ENCODE results near the gene CHD3.
A peak's percentile ranks its signal among the peaks of the same experiment; 100 is the strongest.

Gene CHD3

DNA sequence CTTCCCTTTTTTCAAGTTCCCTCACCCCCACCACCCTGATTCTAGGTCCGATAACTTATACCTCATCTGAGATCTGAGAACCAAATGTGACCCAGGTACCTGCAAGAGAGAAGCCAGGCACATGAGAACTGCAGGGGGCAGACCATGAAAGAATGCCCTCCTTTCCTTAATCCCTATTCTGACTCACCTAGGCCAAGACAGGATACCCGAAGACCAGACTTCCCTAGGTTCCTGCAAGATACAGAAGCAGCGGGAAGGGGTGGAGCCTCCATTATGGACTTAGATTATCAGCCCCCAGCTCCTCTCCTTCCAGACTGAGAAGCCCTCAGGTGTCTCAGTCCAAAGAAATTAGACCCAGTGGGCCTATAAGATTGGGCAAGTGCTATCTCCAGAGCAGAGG is 39.0 kb downstream of the CHD3 start:
- H3K27me3 ChIP-seq (ENCODE audit: insufficient read depth, low read length, poor library complexity, severe bottlenecking): no peaks in the 10 kb centered on the region
- no peaks in the 10 kb centered on the region for H3K9me3 ChIP-seq (ENCODE audit: insufficient read depth, low read depth, low read length)
- TF ChIP-seq, protein P1, sequence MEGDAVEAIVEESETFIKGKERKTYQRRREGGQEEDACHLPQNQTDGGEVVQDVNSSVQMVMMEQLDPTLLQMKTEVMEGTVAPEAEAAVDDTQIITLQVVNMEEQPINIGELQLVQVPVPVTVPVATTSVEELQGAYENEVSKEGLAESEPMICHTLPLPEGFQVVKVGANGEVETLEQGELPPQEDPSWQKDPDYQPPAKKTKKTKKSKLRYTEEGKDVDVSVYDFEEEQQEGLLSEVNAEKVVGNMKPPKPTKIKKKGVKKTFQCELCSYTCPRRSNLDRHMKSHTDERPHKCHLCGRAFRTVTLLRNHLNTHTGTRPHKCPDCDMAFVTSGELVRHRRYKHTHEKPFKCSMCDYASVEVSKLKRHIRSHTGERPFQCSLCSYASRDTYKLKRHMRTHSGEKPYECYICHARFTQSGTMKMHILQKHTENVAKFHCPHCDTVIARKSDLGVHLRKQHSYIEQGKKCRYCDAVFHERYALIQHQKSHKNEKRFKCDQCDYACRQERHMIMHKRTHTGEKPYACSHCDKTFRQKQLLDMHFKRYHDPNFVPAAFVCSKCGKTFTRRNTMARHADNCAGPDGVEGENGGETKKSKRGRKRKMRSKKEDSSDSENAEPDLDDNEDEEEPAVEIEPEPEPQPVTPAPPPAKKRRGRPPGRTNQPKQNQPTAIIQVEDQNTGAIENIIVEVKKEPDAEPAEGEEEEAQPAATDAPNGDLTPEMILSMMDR (conservative IDR thresholded peaks at IDR 0.05; ENCODE audit: low read length): no peak
- TF ChIP-seq EZH2phosphoT487 (IDR thresholded peaks at IDR 0.05; ENCODE audit: borderline replicate concordance): no peak
- H3K4me3 ChIP-seq (ENCODE audit: low read length, poor library complexity, severe bottlenecking): no peak overlapping the region
- peaks cover 9% of the 10 kb centered on the region for H3K4me1 ChIP-seq (ENCODE audit: insufficient read depth, low read length, poor library complexity, severe bottlenecking)
- H2AFZ ChIP-seq (ENCODE audit: low read length): no peak overlapping the region
- H3K9ac ChIP-seq (ENCODE audit: low read depth, low read length, poor library complexity, severe bottlenecking): no peak overlapping the region
- no peaks in the 10 kb centered on the region for H3F3A ChIP-seq (ENCODE audit: low read depth)
- no peaks in the 10 kb centered on the region for H3K36me3 ChIP-seq (ENCODE audit: insufficient read depth, low read length)
- H3K4me2 ChIP-seq (ENCODE audit: low read depth, low read length, poor library complexity, severe bottlenecking): no peak overlapping the region
- H3K79me2 ChIP-seq (ENCODE audit: insufficient read depth, low read length): peaks cover 20% of the 10 kb centered on the region
- H3K9me2 ChIP-seq (replicated peaks; ENCODE audit: low read depth, low read length): no peaks in the 10 kb centered on the region
- peaks cover 6% of the 10 kb centered on the region for H4K20me1 ChIP-seq (ENCODE audit: insufficient read depth, low read length, poor library complexity, severe bottlenecking)

DNA sequence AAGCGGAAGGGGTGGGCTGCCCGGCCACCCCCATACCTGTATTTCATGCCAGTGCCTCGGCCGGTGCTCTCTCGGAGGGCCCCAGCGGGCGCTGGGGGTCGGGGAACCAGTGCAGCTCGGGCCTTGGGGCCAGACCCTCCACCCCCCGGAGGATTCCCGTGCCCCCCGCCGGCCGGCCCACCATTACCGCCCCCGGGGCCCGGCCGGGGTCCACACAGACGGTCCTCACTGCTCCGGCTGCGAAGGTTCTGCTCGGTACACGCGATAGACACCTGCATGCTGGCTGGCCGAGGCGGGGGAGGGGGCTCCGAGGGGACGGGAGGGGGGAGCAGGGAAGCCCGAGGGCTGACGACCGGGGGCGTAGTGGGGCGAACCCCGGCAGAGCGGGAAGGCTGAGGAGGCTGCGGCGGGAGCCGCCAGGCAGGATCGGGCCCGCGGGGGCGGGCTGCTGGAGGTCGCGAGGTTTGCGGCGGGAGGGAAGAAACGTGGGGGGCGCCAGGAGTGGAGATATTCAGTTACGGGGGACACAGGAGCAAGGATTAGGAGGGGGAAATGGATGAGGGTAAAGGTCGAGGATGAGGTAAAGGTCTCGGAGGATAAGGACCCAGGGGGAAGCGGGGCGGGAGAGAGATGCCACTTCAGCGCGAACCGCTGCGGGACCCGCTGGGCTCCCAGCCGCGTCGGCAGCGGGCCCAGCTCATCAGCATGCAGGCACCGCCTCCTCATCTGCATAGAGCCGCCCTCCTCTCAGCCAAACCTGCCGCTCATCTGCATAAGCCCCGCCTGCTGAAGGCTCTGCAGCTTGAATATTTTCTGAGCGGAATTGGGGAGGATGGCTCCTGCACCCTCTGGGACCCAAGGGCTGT is 40.8 kb downstream of the CHD3 start, which contains the start of gene KCNAB3:
Gene KCNAB3, minus strand, starts transcription at position 699 of the 866 bp plus-strand sequence. Its CDS starts 421 bp downstream, at position 278.
- H3K4me3 ChIP-seq (ENCODE audit: low read length, poor library complexity, severe bottlenecking): peak within 1 kb of the TSS; percentile 86

GRCh38 chr17:7930841-7931631 is 42.4 kb downstream of the CHD3 start:
- H3K9ac ChIP-seq (ENCODE audit: low read depth, low read length, poor library complexity, severe bottlenecking): peak overlapping the region; percentile 93
- peak overlapping the region; percentile 79 for H2AFZ ChIP-seq (ENCODE audit: low read length)
- H3K4me2 ChIP-seq (ENCODE audit: low read depth, low read length, poor library complexity, severe bottlenecking): peak overlapping the region; percentile 94
- H3F3A ChIP-seq (ENCODE audit: low read depth): no peaks in the 10 kb centered on the region
- H4K20me1 ChIP-seq (ENCODE audit: insufficient read depth, low read length, poor library complexity, severe bottlenecking): peaks cover 22% of the 10 kb centered on the region
- peaks cover 37% of the 10 kb centered on the region for H3K4me1 ChIP-seq (ENCODE audit: insufficient read depth, low read length, poor library complexity, severe bottlenecking)
- H3K9me3 ChIP-seq (ENCODE audit: insufficient read depth, low read depth, low read length): no peaks in the 10 kb centered on the region
- no peaks in the 10 kb centered on the region for H3K27me3 ChIP-seq (ENCODE audit: insufficient read depth, low read length, poor library complexity, severe bottlenecking)
- no peak for TF ChIP-seq EZH2phosphoT487 (IDR thresholded peaks at IDR 0.05; ENCODE audit: borderline replicate concordance)
- TF ChIP-seq, protein P1 (conservative IDR thresholded peaks at IDR 0.05; ENCODE audit: low read length): no peak
- no peaks in the 10 kb centered on the region for H3K9me2 ChIP-seq (replicated peaks; ENCODE audit: low read depth, low read length)
- H3K36me3 ChIP-seq (ENCODE audit: insufficient read depth, low read length): no peaks in the 10 kb centered on the region
- H3K79me2 ChIP-seq (ENCODE audit: insufficient read depth, low read length): peaks cover 53% of the 10 kb centered on the region
- peak overlapping the region; percentile 86 for H3K4me3 ChIP-seq (ENCODE audit: low read length, poor library complexity, severe bottlenecking)

More for the DNA sequence above, 40.8 kb downstream of the CHD3 start, which contains the start of gene KCNAB3:
- H3K9me2 ChIP-seq (replicated peaks; ENCODE audit: low read depth, low read length): no peaks in the 10 kb centered on the region
- peaks cover 20% of the 10 kb centered on the region for H4K20me1 ChIP-seq (ENCODE audit: insufficient read depth, low read length, poor library complexity, severe bottlenecking)
- no peak for TF ChIP-seq EZH2phosphoT487 (IDR thresholded peaks at IDR 0.05; ENCODE audit: borderline replicate concordance)
- TF ChIP-seq, protein P1 (conservative IDR thresholded peaks at IDR 0.05; ENCODE audit: low read length): no peak
- no peaks in the 10 kb centered on the region for H3K27me3 ChIP-seq (ENCODE audit: insufficient read depth, low read length, poor library complexity, severe bottlenecking)
- H3K4me1 ChIP-seq (ENCODE audit: insufficient read depth, low read length, poor library complexity, severe bottlenecking): peaks cover 23% of the 10 kb centered on the region
- peak within 1 kb of the TSS; percentile 93 for H3K9ac ChIP-seq (ENCODE audit: low read depth, low read length, poor library complexity, severe bottlenecking)
- peaks cover 38% of the 10 kb centered on the region for H3K79me2 ChIP-seq (ENCODE audit: insufficient read depth, low read length)
- no peak within 1 kb of the TSS for H2AFZ ChIP-seq (ENCODE audit: low read length)
- peak within 1 kb of the TSS; percentile 94 for H3K4me2 ChIP-seq (ENCODE audit: low read depth, low read length, poor library complexity, severe bottlenecking)
- H3F3A ChIP-seq (ENCODE audit: low read depth): no peaks in the 10 kb centered on the region
- no peaks in the 10 kb centered on the region for H3K9me3 ChIP-seq (ENCODE audit: insufficient read depth, low read depth, low read length)
- no peaks in the 10 kb centered on the region for H3K36me3 ChIP-seq (ENCODE audit: insufficient read depth, low read length)

Data from Loucy (cell line).